NCI-H524 treated with DMSO at 0.1 percent for 48 hours (cell line): Measurements from ENCODE around the gene PCDHGB4.
"Not testable (repeated sequence)": the region's sequence is repeated elsewhere in the genome, so short reads cannot be mapped to it uniquely, and the experiment has no call there.

Experiments used
- DNase-seq: peaks from one replicate; lab custom pipeline; 2025; lab: John Stamatoyannopoulos, UW

The PCDHGB4 gene

DNA sequence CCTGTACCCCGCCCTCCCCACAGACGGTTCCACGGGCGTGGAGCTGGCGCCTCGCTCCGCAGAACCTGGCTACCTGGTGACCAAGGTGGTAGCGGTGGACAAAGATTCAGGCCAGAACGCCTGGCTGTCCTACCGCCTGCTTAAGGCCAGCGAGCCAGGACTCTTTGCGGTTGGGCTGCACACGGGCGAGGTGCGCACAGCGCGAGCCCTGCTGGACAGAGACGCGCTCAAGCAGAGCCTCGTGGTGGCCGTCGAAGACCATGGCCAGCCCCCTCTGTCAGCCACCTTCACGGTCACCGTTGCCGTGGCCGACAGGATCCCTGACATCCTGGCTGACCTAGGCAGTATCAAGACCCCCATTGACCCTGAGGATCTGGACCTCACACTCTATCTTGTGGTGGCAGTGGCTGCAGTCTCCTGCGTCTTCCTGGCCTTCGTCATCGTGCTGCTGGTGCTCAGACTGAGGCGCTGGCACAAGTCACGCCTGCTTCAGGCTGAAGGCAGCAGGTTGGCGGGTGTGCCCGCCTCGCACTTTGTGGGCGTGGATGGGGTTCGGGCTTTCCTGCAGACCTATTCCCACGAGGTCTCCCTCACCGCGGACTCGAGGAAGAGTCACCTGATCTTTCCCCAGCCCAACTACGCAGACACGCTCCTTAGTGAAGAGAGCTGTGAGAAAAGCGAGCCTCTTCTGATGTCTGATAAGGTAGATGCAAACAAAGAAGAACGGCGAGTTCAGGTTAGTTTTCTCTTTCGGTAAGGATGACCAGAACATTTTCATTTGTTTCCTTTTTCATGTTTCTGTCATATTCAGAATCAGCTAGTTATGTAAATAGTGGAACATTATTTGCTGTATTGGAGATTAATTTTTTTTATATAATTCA is 21.2 kb upstream of the PCDHGB4 start:
- DNase-seq: no peak

GRCh38 chr5:141369994-141370848 is 17.3 kb upstream of the PCDHGB4 start, which contains the start of gene PCDHGB3:
Gene PCDHGB3, plus strand, starts transcription at chr5:141370242. Its CDS starts 153 bp downstream, at chr5:141370395.
- no peak for DNase-seq

DNA sequence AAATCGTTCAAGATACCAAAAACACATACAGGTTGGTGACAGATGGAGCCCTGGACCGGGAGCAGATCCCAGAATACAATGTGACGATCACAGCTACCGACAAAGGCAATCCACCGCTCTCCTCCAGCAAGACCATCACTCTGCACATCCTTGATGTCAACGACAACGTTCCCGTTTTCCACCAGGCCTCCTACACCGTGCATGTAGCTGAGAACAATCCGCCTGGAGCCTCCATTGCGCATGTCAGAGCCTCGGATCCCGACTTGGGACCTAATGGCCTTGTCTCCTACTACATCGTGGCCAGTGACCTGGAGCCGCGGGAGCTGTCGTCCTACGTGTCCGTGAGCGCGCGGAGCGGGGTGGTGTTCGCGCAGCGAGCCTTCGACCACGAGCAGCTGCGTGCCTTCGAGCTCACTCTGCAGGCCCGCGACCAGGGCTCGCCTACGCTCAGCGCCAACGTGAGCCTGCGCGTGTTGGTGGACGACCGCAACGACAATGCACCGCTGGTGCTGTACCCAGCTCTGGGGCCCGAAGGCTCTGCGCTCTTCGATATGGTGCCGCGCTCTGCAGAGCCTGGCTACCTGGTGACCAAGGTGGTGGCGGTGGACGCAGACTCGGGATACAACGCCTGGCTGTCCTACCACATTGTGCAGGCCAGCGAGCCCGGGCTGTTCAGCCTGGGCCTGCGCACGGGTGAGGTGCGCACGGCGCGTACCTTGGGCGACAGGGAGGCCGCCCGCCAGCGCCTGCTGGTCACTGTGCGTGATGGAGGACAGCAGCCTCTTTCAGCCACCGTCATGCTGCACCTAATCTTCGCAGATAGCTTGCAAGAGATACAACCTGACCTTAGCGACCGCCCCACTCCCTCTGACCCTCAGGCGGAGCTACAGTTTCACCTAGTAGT is 15.7 kb upstream of the PCDHGB4 start:
- DNase-seq: no peak

GRCh38 chr5:141373673-141374317 is 13.7 kb upstream of the PCDHGB4 start, which contains the start of gene PCDHGA6:
Gene PCDHGA6, plus strand, starts transcription at chr5:141373891. Its CDS starts 193 bp downstream, at chr5:141374084.
- DNase-seq: no peak

GRCh38 chr5:141374627-141375026 is 12.9 kb upstream of the PCDHGB4 start:
- DNase-seq: no peak

DNA sequence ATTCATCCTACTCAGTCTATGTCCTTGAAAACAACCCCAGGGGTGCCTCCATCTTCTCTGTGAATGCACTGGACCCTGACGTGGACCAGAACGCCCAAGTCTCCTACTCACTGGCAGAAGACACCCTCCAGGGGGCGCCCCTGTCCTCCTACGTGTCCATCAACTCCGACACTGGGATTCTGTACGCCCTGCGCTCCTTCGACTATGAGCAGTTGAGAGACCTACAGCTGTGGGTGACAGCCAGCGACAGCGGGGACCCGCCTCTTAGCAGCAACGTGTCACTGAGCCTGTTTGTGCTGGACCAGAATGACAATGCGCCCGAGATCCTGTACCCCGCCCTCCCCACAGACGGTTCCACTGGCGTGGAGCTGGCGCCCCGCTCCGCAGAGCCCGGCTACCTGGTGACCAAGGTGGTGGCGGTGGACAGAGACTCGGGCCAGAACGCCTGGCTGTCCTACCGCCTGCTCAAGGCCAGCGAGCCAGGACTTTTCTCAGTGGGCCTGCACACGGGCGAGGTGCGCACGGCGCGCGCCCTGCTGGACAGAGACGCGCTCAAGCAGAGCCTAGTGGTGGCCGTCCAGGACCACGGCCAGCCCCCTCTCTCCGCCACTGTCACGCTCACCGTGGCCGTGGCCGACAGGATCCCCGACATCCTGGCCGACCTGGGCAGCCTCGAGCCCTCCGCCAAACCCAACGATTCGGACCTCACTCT is 11.9 kb upstream of the PCDHGB4 start:
- DNase-seq: not testable (repeated sequence)

- no peak for DNase-seq
Measured at GRCh38 chr5:141382469-141383294, 4.8 kb upstream of the PCDHGB4 start, which contains the start of gene PCDHGA7. Gene PCDHGA7, plus strand, starts transcription at chr5:141382742. Its CDS starts 158 bp downstream, at chr5:141382900.

- DNase-seq: no peak
Measured at GRCh38 chr5:141383345-141383744, 4.2 kb upstream of the PCDHGB4 start.

DNA sequence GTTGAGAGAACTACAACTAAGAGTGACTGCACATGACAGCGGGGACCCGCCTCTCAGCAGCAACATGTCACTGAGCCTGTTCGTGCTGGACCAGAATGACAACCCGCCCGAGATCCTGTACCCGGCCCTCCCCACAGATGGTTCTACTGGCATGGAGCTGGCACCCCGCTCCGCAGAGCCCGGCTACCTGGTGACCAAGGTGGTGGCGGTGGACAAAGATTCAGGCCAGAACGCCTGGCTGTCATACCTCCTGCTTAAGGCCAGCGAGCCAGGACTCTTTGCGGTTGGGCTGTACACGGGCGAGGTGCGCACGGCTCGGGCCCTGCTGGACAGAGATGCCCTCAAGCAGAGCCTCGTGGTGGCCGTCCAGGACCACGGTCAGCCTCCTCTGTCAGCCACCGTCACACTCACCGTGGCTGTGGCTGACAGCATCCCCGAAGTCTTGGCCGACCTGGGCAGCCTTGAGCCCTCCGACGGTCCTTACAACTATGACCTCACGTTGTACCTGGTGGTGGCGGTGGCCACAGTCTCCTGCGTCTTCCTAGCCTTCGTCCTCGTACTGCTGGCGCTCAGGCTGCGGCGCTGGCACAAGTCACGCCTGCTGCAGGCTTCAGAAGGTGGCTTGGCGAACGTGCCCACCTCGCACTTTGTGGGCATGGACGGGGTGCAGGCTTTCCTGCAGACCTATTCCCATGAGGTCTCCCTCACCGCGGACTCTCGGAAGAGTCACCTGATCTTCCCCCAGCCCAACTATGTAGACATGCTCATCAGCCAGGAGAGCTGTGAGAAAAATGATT is 2.8 kb upstream of the PCDHGB4 start:
- no peak for DNase-seq

GRCh38 chr5:141388661-141389060 is 1.2 kb downstream of the PCDHGB4 start:
- DNase-seq: no peak

GRCh38 chr5:141389153-141390042 is 1.9 kb downstream of the PCDHGB4 start:
- DNase-seq: no peak

DNA sequence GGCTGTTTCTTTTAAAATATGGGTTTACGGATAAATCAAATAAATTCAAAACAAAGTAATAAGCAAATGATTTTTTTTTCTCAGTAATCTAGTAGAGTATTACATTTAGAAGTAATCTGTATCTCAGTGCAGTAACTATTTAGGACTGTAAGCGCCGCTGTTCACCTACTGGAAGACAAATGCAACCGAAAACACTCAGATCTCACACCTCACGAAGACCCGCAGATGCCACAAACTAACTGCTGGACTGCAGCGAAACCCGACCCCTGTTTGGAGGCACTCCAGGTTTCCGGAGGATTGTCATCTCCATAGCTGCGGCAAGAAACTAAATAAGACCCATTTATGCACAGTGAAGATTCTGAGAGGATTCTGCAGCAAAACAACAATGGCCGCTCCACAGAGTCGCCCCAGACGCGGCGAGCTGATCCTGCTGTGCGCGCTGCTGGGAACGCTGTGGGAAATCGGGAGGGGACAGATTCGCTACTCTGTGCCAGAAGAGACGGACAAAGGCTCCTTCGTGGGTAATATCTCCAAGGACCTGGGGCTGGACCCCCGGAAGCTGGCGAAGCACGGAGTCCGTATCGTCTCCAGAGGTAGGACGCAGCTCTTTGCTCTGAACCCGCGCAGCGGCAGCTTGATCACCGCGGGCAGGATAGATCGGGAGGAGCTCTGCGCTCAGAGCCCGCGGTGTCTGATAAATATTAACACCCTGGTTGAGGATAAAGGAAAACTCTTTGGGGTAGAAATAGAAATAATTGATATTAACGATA is 5.1 kb downstream of the PCDHGB4 start, which contains the start of gene PCDHGA8:
Gene PCDHGA8, plus strand, starts transcription at position 205 of the 770 bp plus-strand sequence. Its CDS starts 181 bp downstream, at position 386.
- no peak for DNase-seq

- no peak for DNase-seq
Measured at GRCh38 chr5:141393267-141393666, 5.8 kb downstream of the PCDHGB4 start.

GRCh38 chr5:141394401-141395187 is 7.1 kb downstream of the PCDHGB4 start:
- DNase-seq: not testable (repeated sequence)

- not testable (repeated sequence) for DNase-seq
Measured at GRCh38 chr5:141397756-141398551, 10.5 kb downstream of the PCDHGB4 start, which contains the start of gene PCDHGB5. Gene PCDHGB5, plus strand, starts transcription at chr5:141397947. Its CDS starts 181 bp downstream, at chr5:141398128.
